K562 (cell line): ENCODE results near the gene ICE2. TPM values are rescaled to one million over a fixed set of nuclear protein-coding genes. Genes with fewer than 3 reads are reported as not detected.

Experiments
- ADNP ChIP-seq: fragments of 200-800 bp; sonication (Bioruptor generic); IDR thresholded peaks from 2 replicates; pipeline ENCODE4 v1.6.1; 2016; ENCODE audit warnings: missing genetic modification characterization, missing compliant biosample characterization
- ETS2 ChIP-seq: IDR thresholded peaks from 2 replicates; pipeline ENCODE4 v1.6.1; 2016; ENCODE audit warnings: borderline replicate concordance, missing genetic modification characterization, mild to moderate bottlenecking, moderate library complexity, missing compliant biosample characterization; ENCODE audit not compliant: poor library complexity, severe bottlenecking
- GTF2A2 ChIP-seq: IDR thresholded peaks from 2 replicates; pipeline ENCODE4 v1.6.1; 2016; ENCODE audit warnings: mild to moderate bottlenecking, missing genetic modification characterization, missing compliant biosample characterization
- PHB2 ChIP-seq: fragments of 450-650 bp; IDR thresholded peaks from 2 replicates; pipeline ENCODE4 v1.6.1; 2017; ENCODE audit warnings: low read depth
- RBM15 ChIP-seq: fragments of 200-400 bp; formaldehyde crosslinking; IDR thresholded peaks from 2 replicates; pipeline ENCODE4 v1.6.1; 2018; ENCODE audit warnings: mild to moderate bottlenecking, low read length, moderate library complexity; ENCODE audit not compliant: insufficient read depth
- RFX1 ChIP-seq: fragments of 450-650 bp; IDR thresholded peaks from 2 replicates; pipeline ENCODE4 v1.6.1; 2016; ENCODE audit warnings: mild to moderate bottlenecking, moderate library complexity
- RNF2 ChIP-seq: sonication (generic); IDR thresholded peaks from 2 replicates; pipeline ENCODE4 v1.6.1; 2016
- SMARCA4 ChIP-seq: fragments of 450-650 bp; IDR thresholded peaks from 2 replicates; pipeline ENCODE4 v1.6.1; 2016
- SMARCE1 ChIP-seq: fragments of 450-650 bp; IDR thresholded peaks from 2 replicates; pipeline ENCODE4 v1.7.1; 2016; ENCODE audit warnings: mild to moderate bottlenecking
- ZNF224 ChIP-seq: sonication (generic); formaldehyde crosslinking; IDR thresholded peaks from 2 replicates; pipeline ENCODE4 v1.8.0; 2022; ENCODE audit warnings: mild to moderate bottlenecking, missing genetic modification reagents
- ZNF589 ChIP-seq: fragments of 200-800 bp; sonication (Bioruptor generic); IDR thresholded peaks from 2 replicates; pipeline ENCODE4 v1.6.1; 2016; ENCODE audit warnings: low read depth, missing genetic modification characterization, missing compliant biosample characterization
- polyA plus RNA-seq, 8 experiments: library from polyadenylated mRNA; depleted of rRNA in 4 of 8; stranded (reverse) in 5 of 8; unstranded in 3 of 8; fragments of >200 nt; fragmentation: Nextera tagmentation in 2 of 8; fragmentation: Illumina TruSeq in 1 of 8; extraction: Ambion mirVana in 2 of 8; extraction: Trizol in 1 of 8; gene quantifications; 2 replicates each; pipeline versions ENCODE4 v1.2.1 to v1.2.3, GENCODE V29; 2011 to 2014; ENCODE audit warnings: inconsistent platforms in 1 of 8, missing spikeins in 1 of 8
- total RNA-seq, 7 experiments: library from RNA; depleted of rRNA in 6 of 7; stranded (reverse); fragments of >200 nt in 6 of 7; fragmentation: Illumina TruSeq in 2 of 7; extraction: Trizol in 2 of 7; gene quantifications; 2 replicates each; pipeline versions ENCODE4 v1.2.1 to v1.2.3, GENCODE V29; 2011 to 2021; ENCODE audit warnings: low replicate concordance in 1 of 7
- TF ChIP-seq, protein P1 (sequence below): fragments of 450-650 bp; formaldehyde crosslinking; IDR thresholded peaks from 2 replicates; pipeline ENCODE4 v1.4.0; 2022; ENCODE audit warnings: missing genetic modification characterization
- TF ChIP-seq, protein P2 (sequence below), 2 experiments: fragments of 250-450 bp in 1 of 2; fragments of 450-650 bp in 1 of 2; sonication (Bioruptor Pico) in 1 of 2; IDR thresholded peaks; 2 replicates each; pipeline versions ENCODE4 v1.6.1 to v1.8.0; 2016 to 2021; ENCODE audit warnings: mild to moderate bottlenecking in 2 of 2, moderate library complexity in 2 of 2, missing compliant biosample characterization in 1 of 2, missing genetic modification characterization in 1 of 2
- TF ChIP-seq, protein P3 (sequence below): fragments of 450-650 bp; IDR thresholded peaks from 2 replicates; pipeline ENCODE4 v1.6.1; 2018; ENCODE audit not compliant: partially characterized antibody
- TF ChIP-seq, protein P4 (sequence below): fragments of 200-400 bp; formaldehyde crosslinking; IDR thresholded peaks from 2 replicates; pipeline ENCODE4 v1.6.1; 2017; ENCODE audit warnings: mild to moderate bottlenecking, low read depth, low read length, moderate library complexity
- TF ChIP-seq, protein P5 (sequence below): fragments of 450-650 bp; IDR thresholded peaks from 2 replicates; pipeline ENCODE4 v1.6.1; 2016; ENCODE audit warnings: antibody characterized with exemption

Gene ICE2
- total and polyA plus RNA-seq, 9 of the 15 experiments (the other 6 are each of a cell fraction or from before 2014, with no cell fraction given): 21.8 to 87.9 (median 58.1) TPM

DNA sequence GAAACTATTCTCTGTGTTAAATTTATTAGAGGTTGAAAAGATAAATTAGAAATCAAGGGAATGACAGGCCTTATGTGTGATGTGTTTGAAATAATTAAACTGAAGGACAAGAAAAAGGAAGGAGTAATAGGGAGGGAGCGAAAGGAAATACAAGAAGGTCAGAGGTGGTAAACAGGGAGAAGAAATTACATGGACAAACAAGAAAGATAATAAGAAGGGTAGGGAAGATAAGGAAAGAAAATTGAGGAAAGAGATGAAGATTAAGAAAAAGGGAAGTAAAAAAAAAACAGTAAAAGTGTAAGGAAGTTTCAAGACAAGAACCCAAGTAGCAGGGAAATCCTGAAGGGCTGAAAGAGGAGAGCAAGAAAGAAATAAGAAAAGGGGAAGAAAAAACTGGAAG is 54.9 kb downstream of the ICE2 start (continued):
- TF ChIP-seq SMARCE1 (peak; percentile 94), GTF2A2 (tag) (no peak), ZNF589 (no peak), ETS2 (no peak), ZNF224 (no peak), RFX1 (no peak), RBM15 (no peak), ADNP (tag) (no peak), SMARCA4 (peak; percentile 79), PHB2 (peak; percentile 71; the same call in 1 of the 2 replicates), RNF2 (no peak)
- TF ChIP-seq, protein P1, sequence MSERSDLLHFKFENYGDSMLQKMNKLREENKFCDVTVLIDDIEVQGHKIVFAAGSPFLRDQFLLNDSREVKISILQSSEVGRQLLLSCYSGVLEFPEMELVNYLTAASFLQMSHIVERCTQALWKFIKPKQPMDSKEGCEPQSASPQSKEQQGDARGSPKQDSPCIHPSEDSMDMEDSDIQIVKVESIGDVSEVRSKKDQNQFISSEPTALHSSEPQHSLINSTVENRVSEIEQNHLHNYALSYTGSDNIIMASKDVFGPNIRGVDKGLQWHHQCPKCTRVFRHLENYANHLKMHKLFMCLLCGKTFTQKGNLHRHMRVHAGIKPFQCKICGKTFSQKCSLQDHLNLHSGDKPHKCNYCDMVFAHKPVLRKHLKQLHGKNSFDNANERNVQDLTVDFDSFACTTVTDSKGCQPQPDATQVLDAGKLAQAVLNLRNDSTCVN (CRISPR knock-in tag): 0 out of 2 replicates have a peak, but pooled peaks have one; percentile 63
- TF ChIP-seq, protein P2, sequence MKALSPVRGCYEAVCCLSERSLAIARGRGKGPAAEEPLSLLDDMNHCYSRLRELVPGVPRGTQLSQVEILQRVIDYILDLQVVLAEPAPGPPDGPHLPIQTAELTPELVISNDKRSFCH (CRISPR knock-in tag; IDR thresholded peaks at IDR 0.05): no peak
- TF ChIP-seq, protein P2 (tag; IDR thresholded peaks at IDR 0.05): no peak
- TF ChIP-seq, protein P3, sequence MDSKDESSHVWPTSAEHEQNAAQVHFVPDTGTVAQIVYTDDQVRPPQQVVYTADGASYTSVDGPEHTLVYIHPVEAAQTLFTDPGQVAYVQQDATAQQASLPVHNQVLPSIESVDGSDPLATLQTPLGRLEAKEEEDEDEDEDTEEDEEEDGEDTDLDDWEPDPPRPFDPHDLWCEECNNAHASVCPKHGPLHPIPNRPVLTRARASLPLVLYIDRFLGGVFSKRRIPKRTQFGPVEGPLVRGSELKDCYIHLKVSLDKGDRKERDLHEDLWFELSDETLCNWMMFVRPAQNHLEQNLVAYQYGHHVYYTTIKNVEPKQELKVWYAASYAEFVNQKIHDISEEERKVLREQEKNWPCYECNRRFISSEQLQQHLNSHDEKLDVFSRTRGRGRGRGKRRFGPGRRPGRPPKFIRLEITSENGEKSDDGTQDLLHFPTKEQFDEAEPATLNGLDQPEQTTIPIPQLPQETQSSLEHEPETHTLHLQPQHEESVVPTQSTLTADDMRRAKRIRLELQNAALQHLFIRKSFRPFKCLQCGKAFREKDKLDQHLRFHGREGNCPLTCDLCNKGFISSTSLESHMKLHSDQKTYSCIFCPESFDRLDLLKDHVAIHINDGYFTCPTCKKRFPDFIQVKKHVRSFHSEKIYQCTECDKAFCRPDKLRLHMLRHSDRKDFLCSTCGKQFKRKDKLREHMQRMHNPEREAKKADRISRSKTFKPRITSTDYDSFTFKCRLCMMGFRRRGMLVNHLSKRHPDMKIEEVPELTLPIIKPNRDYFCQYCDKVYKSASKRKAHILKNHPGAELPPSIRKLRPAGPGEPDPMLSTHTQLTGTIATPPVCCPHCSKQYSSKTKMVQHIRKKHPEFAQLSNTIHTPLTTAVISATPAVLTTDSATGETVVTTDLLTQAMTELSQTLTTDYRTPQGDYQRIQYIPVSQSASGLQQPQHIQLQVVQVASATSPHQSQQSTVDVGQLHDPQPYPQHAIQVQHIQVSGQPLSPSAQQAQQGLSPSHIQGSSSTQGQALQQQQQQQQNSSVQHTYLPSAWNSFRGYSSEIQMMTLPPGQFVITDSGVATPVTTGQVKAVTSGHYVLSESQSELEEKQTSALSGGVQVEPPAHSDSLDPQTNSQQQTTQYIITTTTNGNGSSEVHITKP: no peak
- TF ChIP-seq, protein P4, sequence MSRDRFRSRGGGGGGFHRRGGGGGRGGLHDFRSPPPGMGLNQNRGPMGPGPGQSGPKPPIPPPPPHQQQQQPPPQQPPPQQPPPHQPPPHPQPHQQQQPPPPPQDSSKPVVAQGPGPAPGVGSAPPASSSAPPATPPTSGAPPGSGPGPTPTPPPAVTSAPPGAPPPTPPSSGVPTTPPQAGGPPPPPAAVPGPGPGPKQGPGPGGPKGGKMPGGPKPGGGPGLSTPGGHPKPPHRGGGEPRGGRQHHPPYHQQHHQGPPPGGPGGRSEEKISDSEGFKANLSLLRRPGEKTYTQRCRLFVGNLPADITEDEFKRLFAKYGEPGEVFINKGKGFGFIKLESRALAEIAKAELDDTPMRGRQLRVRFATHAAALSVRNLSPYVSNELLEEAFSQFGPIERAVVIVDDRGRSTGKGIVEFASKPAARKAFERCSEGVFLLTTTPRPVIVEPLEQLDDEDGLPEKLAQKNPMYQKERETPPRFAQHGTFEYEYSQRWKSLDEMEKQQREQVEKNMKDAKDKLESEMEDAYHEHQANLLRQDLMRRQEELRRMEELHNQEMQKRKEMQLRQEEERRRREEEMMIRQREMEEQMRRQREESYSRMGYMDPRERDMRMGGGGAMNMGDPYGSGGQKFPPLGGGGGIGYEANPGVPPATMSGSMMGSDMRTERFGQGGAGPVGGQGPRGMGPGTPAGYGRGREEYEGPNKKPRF: no peak
- TF ChIP-seq, protein P5, sequence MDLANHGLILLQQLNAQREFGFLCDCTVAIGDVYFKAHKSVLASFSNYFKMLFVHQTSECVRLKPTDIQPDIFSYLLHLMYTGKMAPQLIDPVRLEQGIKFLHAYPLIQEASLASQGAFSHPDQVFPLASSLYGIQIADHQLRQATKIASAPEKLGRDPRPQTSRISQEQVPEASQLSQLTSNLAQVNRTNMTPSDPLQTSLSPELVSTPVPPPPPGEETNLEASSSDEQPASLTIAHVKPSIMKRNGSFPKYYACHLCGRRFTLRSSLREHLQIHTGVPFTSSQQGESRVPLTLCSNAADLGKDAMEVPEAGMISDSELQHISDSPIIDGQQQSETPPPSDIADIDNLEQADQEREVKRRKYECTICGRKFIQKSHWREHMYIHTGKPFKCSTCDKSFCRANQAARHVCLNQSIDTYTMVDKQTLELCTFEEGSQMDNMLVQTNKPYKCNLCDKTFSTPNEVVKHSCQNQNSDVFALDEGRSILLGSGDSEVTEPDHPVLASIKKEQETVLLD: peak; percentile 52; the same call in 1 of the 2 replicates
